Measurements from ENCODE around the gene JMJD1C. TPM values are rescaled to one million over a fixed set of nuclear protein-coding genes. Genes with fewer than 3 reads are reported as not detected.

JMJD1C gene
- total RNA-seq, 4 donors from 2014 or later, result 127 to 330 (median 208) TPM

GRCh38 chr10:63161592-63161991, 304.2 kb downstream of the JMJD1C start:
- no peak for DNase-seq
- intact Hi-C loops (cut with DNase I; ENCODE audit: low total_unique reads), result no loop called here
- no peaks in the 10 kb centered on the region for H3K36me3 ChIP-seq
- H3K4me3 ChIP-seq, result no peak overlapping the region
- no peak overlapping the region for H3K27ac ChIP-seq
- H3K4me1 ChIP-seq, result peaks cover 0 to 2% of the 10 kb centered on the region in 2 donors
- no peaks in the 10 kb centered on the region for H3K27me3 ChIP-seq
- no peaks in the 10 kb centered on the region for H3K9me3 ChIP-seq
- TF ChIP-seq POLR2A (IDR thresholded peaks at IDR 0.05) (no peak), CTCF (IDR thresholded peaks at IDR 0.05) (no peak)

GRCh38 chr10:63157845-63158624, 307.7 kb downstream of the JMJD1C start:
- Histone ChIP-seq H3K4me1 (peaks cover 0 to 13% of the 10 kb centered on the region in 2 donors), H3K4me3 (no peak overlapping the region), H3K27me3 (no peaks in the 10 kb centered on the region), H3K9me3 (no peaks in the 10 kb centered on the region), H3K27ac (peak overlapping the region in 1 of 2 donors; percentile 50), H3K36me3 (no peaks in the 10 kb centered on the region)
- intact Hi-C loops (cut with DNase I; ENCODE audit: low total_unique reads), result loop anchor here (5.0 kb wide), 1 partner anchor 721 kb away; no protein-coding TSS in a partner anchor
- DNase-seq, result peak in 1 of 2 donors; percentile 47
- no peak for TF ChIP-seq POLR2A (IDR thresholded peaks at IDR 0.05)
- TF ChIP-seq CTCF (IDR thresholded peaks at IDR 0.05), result peak; percentile 78 to 85 (median 81)

GRCh38 chr10:63156236-63156635, 309.5 kb downstream of the JMJD1C start:
- Histone ChIP-seq H3K27ac (peak overlapping the region; percentile 69 to 83), H3K9me3 (no peaks in the 10 kb centered on the region), H3K4me1 (peaks cover 0 to 13% of the 10 kb centered on the region in 2 donors), H3K36me3 (no peaks in the 10 kb centered on the region), H3K27me3 (no peaks in the 10 kb centered on the region), H3K4me3 (no peak overlapping the region)
- TF ChIP-seq CTCF (IDR thresholded peaks at IDR 0.05) (no peak), POLR2A (IDR thresholded peaks at IDR 0.05) (no peak)
- DNase-seq, result no peak
- intact Hi-C loops (cut with DNase I; ENCODE audit: low total_unique reads), result loop anchor here (5.0 kb wide), 1 partner anchor 719 kb away; no protein-coding TSS in a partner anchor

- H3K9me3 ChIP-seq, result no peaks in the 10 kb centered on the region
- intact Hi-C loops (cut with DNase I; ENCODE audit: low total_unique reads), result loop anchor here (5.0 kb wide), 1 partner anchor 718 kb away; no protein-coding TSS in a partner anchor
- no peak for TF ChIP-seq POLR2A (IDR thresholded peaks at IDR 0.05)
- no peak for TF ChIP-seq CTCF (IDR thresholded peaks at IDR 0.05)
- H3K36me3 ChIP-seq, result no peaks in the 10 kb centered on the region
- H3K4me3 ChIP-seq, result no peak overlapping the region
- DNase-seq, result no peak
- H3K27ac ChIP-seq, result peak overlapping the region; percentile 69 to 83
- H3K4me1 ChIP-seq, result peaks cover 0 to 13% of the 10 kb centered on the region in 2 donors
- H3K27me3 ChIP-seq, result no peaks in the 10 kb centered on the region
These were observed 310.3 kb downstream of the JMJD1C start for GRCh38 chr10:63155388-63156020.
